Measurements from ENCODE around the gene DNTT.

DNA sequence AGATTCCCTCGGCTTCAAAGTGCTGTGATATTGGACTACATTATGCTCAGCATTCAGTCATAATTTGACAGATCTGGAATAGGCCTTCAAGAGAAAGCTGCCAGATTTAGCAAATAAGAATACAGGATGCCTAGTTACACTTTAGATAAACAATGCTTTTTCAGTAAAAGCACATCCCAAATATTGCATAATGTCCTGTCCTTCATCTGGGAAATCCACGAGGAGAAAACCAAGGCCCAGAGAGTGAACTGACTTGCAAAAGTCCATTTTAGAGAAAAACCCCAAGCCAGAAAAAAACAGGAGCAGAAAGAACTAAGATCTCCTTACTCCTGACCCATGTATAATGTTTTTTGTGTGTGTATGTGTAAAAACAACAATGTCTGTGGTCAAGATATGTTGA is 20.9 kb upstream of the DNTT start:
- TF ChIP-seq, protein P1, sequence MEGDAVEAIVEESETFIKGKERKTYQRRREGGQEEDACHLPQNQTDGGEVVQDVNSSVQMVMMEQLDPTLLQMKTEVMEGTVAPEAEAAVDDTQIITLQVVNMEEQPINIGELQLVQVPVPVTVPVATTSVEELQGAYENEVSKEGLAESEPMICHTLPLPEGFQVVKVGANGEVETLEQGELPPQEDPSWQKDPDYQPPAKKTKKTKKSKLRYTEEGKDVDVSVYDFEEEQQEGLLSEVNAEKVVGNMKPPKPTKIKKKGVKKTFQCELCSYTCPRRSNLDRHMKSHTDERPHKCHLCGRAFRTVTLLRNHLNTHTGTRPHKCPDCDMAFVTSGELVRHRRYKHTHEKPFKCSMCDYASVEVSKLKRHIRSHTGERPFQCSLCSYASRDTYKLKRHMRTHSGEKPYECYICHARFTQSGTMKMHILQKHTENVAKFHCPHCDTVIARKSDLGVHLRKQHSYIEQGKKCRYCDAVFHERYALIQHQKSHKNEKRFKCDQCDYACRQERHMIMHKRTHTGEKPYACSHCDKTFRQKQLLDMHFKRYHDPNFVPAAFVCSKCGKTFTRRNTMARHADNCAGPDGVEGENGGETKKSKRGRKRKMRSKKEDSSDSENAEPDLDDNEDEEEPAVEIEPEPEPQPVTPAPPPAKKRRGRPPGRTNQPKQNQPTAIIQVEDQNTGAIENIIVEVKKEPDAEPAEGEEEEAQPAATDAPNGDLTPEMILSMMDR (IDR thresholded peaks at IDR 0.05), result no peak
- TF ChIP-seq POLR2AphosphoS5 (IDR thresholded peaks at IDR 0.05), result no peak
- no peak for TF ChIP-seq POLR2A (IDR thresholded peaks at IDR 0.05)

All from sigmoid colon (tissue), 4 donors.